CD4-positive, alpha-beta T cell treated with Interleukin-2 at 100 ng/mL for 4 hours (primary cell): ENCODE measurements around the gene GABRA5.
A peak's percentile ranks its signal among the peaks of the same experiment; 100 is the strongest.
"Not testable (repeated sequence)": the region's sequence is repeated elsewhere in the genome, so short reads cannot be mapped to it uniquely, and the experiment has no call there.

Experiments used
- DNase-seq: peaks from one replicate; pipeline ENCODE4 v3.0.0-alpha.2; 2020; ENCODE audit warnings: low spot score

The GABRA5 gene

GRCh38 chr15:26877831-26878230, 11.0 kb downstream of the GABRA5 start:
- DNase-seq: no peak

DNA sequence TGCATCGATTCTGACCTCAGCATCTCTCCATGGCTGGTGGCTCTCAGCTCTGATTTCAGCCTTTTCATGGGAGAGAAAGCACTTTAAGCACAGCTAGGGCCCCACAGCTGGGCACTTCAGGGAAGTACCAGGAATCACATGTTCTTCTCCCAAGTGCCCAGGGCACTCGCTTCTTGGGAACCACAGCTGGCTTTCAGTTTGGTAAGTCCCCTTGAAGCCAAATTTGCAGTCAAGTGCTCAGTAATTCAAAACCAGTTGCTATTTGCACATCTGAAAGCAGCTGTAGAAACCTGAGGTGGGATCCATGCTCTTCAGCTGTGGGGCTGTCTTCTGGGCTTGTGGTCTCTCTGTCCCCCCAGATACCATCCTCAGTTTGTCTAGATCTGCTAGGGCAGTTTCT, 12.8 kb downstream of the GABRA5 start:
- no peak for DNase-seq

- DNase-seq: no peak
These were observed 15.2 kb downstream of the GABRA5 start for GRCh38 chr15:26882112-26882511.

GRCh38 chr15:26882616-26883365, 15.9 kb downstream of the GABRA5 start:
- no peak for DNase-seq

- no peak for DNase-seq
These were observed 16.6 kb downstream of the GABRA5 start for GRCh38 chr15:26883466-26883865.

- no peak for DNase-seq
These were observed 19.7 kb downstream of the GABRA5 start for GRCh38 chr15:26886566-26886965.

DNA sequence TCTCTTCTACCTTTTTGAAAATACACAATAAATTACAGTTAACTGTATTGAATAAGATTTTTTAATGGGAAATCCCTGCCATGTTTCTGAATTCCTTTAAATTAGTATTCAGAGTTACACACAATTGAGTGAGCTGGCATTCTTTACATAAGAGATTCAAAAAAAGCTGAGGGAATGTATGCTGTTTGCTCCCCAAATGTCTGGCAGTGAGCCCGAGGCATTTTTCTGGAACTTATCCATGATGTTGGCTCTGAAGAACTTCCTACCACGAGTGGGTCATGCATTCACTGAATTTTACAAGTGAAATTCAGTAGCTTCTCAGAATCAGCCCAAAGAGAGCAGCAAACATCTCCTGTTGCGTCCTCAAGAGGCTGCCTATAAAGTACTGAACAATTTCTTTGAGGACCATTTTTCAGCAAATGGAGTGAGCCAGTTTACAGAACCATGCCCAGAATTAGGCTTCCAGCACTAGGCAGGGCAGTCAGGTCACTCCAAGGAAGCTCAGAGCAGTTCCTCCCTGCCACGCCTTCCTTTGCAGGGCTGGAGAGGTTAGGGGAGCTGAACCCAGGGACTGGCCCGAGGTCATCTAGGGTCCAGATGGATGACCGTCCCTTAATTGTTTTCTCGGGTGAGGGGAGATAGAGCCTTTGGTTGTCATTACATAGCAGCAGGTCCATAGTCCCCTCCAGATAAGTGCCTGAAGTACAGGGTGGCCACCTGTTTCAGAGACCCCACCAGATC, 21.2 kb downstream of the GABRA5 start:
- no peak for DNase-seq

DNA sequence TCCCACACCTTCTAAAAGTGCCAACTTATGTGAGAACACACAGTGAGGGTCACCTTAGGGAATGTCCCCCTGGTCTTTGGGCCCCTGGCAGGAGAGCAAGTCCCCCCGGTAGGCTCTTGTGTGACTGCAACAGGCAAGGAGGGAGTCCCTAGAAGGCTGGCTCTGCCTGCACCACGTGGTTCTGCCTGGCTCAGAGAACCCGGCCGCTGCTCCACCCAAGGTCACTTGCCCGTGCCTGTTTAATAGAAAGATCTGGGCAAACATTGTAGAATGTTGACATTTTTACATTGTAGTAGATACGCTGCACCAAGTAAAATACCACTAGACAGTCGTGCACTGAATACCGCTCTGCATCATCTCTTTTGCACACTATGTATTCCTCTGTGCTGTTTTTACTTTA, 21.9 kb downstream of the GABRA5 start:
- no peak for DNase-seq

DNA sequence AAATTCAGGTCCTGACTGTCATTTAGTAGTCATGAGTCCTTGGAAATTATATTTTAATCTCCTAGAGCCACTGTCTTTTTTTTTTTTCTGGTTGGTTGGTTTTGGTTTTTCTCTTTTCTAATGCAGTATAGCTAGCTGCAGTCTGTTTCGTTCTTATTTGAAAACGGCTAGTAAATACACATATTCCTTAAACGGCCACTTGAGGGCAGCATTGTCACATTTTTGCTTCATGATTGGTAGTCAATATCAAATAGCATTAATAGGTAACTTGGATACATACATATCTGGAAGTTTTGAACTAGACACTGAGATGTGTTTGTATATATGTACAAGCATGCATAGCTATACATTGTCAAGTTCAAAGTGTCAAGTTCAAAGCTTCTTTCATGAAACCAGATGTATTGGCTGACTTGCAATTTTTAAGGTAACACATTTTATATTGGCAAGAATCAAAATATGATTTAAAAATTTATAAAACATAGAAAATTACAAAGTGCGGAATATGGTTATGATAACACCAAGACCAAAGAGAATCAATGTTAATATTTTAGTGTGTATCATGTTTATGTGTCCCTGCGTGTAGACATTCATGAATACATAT, 22.5 kb downstream of the GABRA5 start:
- DNase-seq: peak; percentile 46

DNA sequence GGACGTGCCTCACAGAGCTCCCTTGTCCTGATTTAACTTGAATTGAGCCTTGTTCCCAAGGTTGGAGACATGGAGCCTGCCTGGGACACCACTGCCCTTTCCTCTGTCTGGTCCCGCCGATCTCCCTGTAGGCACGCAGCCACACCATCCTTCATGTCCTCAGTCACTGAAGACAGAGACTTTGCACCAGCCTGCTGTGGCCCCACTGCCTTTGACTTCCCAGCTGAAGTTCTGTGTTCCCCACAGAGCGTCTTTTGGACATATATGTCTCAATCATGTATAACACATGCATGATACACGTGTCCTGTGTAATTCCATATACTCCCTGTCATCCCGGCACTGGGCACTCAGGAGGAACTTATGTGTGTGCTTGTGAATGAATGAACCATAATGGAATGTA, 23.6 kb downstream of the GABRA5 start:
- DNase-seq: no peak

GRCh38 chr15:26890988-26891387, 24.1 kb downstream of the GABRA5 start:
- DNase-seq: no peak

DNA sequence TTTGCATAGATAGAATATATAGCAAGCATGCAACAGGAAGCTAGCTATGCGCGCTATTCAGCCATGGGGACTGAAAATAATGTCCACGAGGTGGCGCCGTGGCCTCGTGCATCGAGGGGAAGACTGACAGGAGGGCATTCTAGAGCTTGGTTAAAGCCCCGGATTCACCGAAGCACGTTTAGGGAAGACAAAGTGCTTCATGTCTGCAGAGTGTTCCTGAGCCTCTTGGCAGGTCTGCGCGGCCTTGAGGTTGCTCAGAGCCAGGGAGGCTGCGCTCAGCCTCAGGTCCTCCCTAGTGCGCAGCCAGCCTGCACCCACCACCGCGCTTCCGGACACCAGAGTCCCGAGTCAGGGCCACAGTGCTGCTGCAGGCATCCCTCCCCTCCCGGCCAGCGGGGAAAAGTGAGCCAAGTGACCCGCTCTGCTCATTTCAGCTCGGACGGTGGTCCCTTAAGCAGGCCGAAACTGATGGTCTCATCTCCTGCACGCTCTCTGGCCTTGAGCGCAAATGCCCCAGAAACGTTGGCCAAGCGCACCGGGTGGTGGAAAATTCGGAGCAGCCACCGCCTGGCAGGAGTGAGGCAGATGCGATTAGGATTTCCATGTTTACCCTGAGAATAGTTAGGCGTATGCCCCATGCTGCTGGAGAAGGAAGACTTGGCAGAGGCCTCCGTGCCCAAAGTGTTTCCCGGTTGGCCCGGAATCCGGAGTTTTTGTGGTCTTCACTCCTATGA, 24.8 kb downstream of the GABRA5 start:
- DNase-seq: no peak

DNA sequence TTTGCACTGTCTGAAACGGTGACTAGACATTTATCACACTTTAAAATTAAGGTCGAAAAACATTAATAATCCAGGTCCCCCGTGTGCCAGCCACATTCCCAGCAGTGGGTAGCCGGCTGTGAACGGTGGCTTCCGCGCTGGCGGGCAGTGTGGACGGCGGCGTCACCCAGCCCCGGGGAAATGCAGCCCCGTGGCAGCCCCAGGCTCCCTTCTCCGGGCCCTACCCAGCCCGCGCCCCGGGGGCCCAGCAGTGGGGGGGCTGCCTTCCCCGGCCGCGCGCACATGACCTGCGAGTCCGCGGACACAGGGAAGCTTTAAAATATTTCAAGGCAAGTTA, 25.3 kb downstream of the GABRA5 start:
- DNase-seq: no peak

GRCh38 chr15:26892678-26893077, 25.8 kb downstream of the GABRA5 start:
- no peak for DNase-seq

GRCh38 chr15:26893351-26894065, 26.6 kb downstream of the GABRA5 start:
- no peak for DNase-seq

GRCh38 chr15:26894181-26894580, 27.3 kb downstream of the GABRA5 start:
- no peak for DNase-seq

DNA sequence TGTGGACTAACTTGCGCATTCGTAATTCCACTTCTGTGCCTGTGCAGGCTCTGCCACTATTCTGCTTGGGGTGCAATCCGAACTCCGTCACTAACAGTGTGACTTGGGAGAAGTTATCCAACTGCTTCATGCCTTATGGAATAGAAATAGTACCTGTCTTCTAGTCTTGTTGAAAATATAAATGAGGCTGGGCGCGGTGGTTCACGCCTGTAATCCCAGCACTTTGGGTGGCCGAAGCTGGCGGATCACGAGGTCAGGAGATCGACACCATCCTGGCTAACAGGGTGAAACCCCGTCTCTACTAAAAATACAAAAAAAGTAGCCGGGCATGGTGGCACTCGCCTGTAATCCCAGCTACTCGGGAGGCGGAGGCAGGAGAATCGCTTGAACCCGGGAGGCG, 28.5 kb downstream of the GABRA5 start:
- DNase-seq: not testable (repeated sequence)

DNA sequence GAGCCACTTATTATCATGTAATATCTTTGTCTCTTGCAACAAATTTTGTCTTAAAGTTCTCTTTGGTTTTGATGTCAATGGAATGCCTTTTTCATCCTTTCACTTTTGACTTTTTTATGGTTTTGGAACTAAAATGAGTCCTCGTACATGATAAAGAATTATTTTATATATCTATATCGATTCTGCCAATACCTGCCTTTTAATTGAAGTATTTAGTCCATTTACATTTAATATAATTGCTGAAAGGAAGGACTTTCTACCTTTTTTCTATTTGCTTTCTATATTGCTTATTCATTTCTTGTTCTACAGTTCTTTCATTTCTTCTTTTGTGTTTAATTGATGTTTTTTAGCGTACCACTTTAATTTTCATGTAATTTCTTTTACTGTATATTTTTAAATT, 32.8 kb downstream of the GABRA5 start:
- no peak for DNase-seq

- no peak for DNase-seq
These were observed 34.2 kb downstream of the GABRA5 start for GRCh38 chr15:26901041-26901440.

GRCh38 chr15:26910715-26911114, 43.9 kb downstream of the GABRA5 start:
- no peak for DNase-seq

DNA sequence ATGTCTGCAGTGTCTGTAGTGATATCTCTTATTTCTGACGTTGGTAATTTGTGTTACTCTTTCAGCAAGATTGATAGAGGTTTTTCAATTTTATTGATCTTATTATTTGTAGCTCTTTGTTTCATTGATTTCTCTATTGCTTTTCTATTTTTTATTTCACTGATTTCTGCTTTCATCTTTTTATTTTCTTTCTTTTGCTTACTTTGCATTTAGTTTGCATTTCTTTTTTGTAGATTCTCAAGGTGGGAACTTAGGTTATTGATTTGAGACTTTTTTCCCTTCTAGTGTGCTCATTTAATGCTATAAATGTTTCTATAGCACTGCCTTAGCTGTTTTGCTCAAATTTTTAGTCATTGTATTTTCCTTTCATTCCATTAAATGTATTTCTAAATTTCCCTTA, 54.6 kb downstream of the GABRA5 start:
- DNase-seq: no peak

- no peak for DNase-seq
These were observed 59.2 kb downstream of the GABRA5 start for GRCh38 chr15:26926081-26926480.
